ENCODE data around the gene S1PR2. TPM values are rescaled to one million over a fixed set of nuclear protein-coding genes. Genes with fewer than 3 reads are reported as not detected.

S1PR2 gene
- total RNA-seq, 1 experiment from 2014 or later: 67.6 TPM

Small RNA genes lying within 50 kb of the gene (small RNA-seq; reads per million reads assigned to genes)
- not detected for gene MIR4322

Other genes starting within 250 kb of the S1PR2 start
- gene COL5A3, start 220.8 kb downstream of the S1PR2 start, total RNA-seq (2014; rRNA removed; shearing (Covaris generic); ENCODE audit: low replicate concordance): not detected in 2 replicates
- gene RDH8, start 217.8 kb downstream of the S1PR2 start, total RNA-seq (2014; rRNA removed; shearing (Covaris generic); ENCODE audit: low replicate concordance): not detected in 2 replicates
- 29.0 and 55.3 TPM in 2 replicates for gene SHFL, start 145.0 kb downstream of the S1PR2 start, total RNA-seq (2014; rRNA removed; shearing (Covaris generic); ENCODE audit: low replicate concordance)
- 7.3 and 8.3 TPM in 2 replicates for gene ANGPTL6, start 128.7 kb downstream of the S1PR2 start, total RNA-seq (2014; rRNA removed; shearing (Covaris generic); ENCODE audit: low replicate concordance)
- 30.4 and 77.1 TPM in 2 replicates for gene PPAN, start 125.0 kb downstream of the S1PR2 start, total RNA-seq (2014; rRNA removed; shearing (Covaris generic); ENCODE audit: low replicate concordance)
- 1.7 and 6.1 TPM in 2 replicates for gene P2RY11, start 119.6 kb downstream of the S1PR2 start, total RNA-seq (2014; rRNA removed; shearing (Covaris generic); ENCODE audit: low replicate concordance)
- gene EIF3G, start 111.4 kb downstream of the S1PR2 start, total RNA-seq (2014; rRNA removed; shearing (Covaris generic); ENCODE audit: low replicate concordance): 281 and 602 TPM in 2 replicates
- gene DNMT1, start 36.4 kb downstream of the S1PR2 start, total RNA-seq (2014; rRNA removed; shearing (Covaris generic); ENCODE audit: low replicate concordance): 94.9 and 145 TPM in 2 replicates
- gene MRPL4, start 20.9 kb upstream of the S1PR2 start, total RNA-seq (2014; rRNA removed; shearing (Covaris generic); ENCODE audit: low replicate concordance): 78.6 and 136 TPM in 2 replicates
- gene ICAM1, start 39.8 kb upstream of the S1PR2 start, total RNA-seq (2014; rRNA removed; shearing (Covaris generic); ENCODE audit: low replicate concordance): 1.8 and 5.1 TPM in 2 replicates
- gene ICAM4, start 55.6 kb upstream of the S1PR2 start, total RNA-seq (2014; rRNA removed; shearing (Covaris generic); ENCODE audit: low replicate concordance): not detected in 2 replicates
- gene ICAM5, start 58.6 kb upstream of the S1PR2 start, total RNA-seq (2014; rRNA removed; shearing (Covaris generic); ENCODE audit: low replicate concordance): 4.5 and 9.1 TPM in 2 replicates
- 5.3 and 7.1 TPM in 2 replicates for gene ZGLP1, start 78.5 kb upstream of the S1PR2 start, total RNA-seq (2014; rRNA removed; shearing (Covaris generic); ENCODE audit: low replicate concordance)
- gene FDX2, start 84.7 kb upstream of the S1PR2 start, total RNA-seq (2014; rRNA removed; shearing (Covaris generic); ENCODE audit: low replicate concordance): 11.9 and 23.2 TPM in 2 replicates
- gene RAVER1, start 102.2 kb upstream of the S1PR2 start, total RNA-seq (2014; rRNA removed; shearing (Covaris generic); ENCODE audit: low replicate concordance): 13.2 and 19.6 TPM in 2 replicates
- 92.1 and 206 TPM in 2 replicates for gene ICAM3, start 108.3 kb upstream of the S1PR2 start, total RNA-seq (2014; rRNA removed; shearing (Covaris generic); ENCODE audit: low replicate concordance)
- gene TYK2, start 149.2 kb upstream of the S1PR2 start, total RNA-seq (2014; rRNA removed; shearing (Covaris generic); ENCODE audit: low replicate concordance): 108 and 158 TPM in 2 replicates
- gene CDC37, start 172.2 kb upstream of the S1PR2 start, total RNA-seq (2014; rRNA removed; shearing (Covaris generic); ENCODE audit: low replicate concordance): 86.3 and 225 TPM in 2 replicates
- gene PDE4A, start 189.2 kb upstream of the S1PR2 start, total RNA-seq (2014; rRNA removed; shearing (Covaris generic); ENCODE audit: low replicate concordance): 2.6 and 2.9 TPM in 2 replicates